Liver (tissue), 3 donors: ENCODE measurements around the gene DNAJC15.

Experiments
- CTCF ChIP-seq: fragments of 150-350 bp; IDR thresholded peaks from 2 replicates; pipeline ENCODE4 v1.5.1; 2017; ENCODE audit warnings: improper control_type of control experiment, low read depth, low read length; ENCODE audit not compliant: missing input control
- REST ChIP-seq: IDR thresholded peaks from 2 replicates; pipeline ENCODE4 v1.6.1; 2016; ENCODE audit warnings: antibody characterized with exemption, mild to moderate bottlenecking
- RXRA ChIP-seq, 2 donors: IDR thresholded peaks; 2 replicates each; pipeline ENCODE4 v1.6.1; 2017 to 2018; ENCODE audit warnings: antibody characterized with exemption in 2 of 2, mild to moderate bottlenecking in 1 of 2
- ZBTB33 ChIP-seq: IDR thresholded peaks from 2 replicates; pipeline ENCODE4 v1.6.1; 2016; ENCODE audit warnings: antibody characterized with exemption
- donor health status: healthy.
- donor health status: healthy.

GRCh38 chr13:43058318-43058674 is 34.9 kb downstream of the DNAJC15 start:
- no peak for TF ChIP-seq CTCF
- TF ChIP-seq RXRA (IDR thresholded peaks at IDR 0.05) = no peak
- no peak for TF ChIP-seq ZBTB33
- no peak for TF ChIP-seq REST
